Measurements from ENCODE around the gene PRSS33.

Gene PRSS33

DNA sequence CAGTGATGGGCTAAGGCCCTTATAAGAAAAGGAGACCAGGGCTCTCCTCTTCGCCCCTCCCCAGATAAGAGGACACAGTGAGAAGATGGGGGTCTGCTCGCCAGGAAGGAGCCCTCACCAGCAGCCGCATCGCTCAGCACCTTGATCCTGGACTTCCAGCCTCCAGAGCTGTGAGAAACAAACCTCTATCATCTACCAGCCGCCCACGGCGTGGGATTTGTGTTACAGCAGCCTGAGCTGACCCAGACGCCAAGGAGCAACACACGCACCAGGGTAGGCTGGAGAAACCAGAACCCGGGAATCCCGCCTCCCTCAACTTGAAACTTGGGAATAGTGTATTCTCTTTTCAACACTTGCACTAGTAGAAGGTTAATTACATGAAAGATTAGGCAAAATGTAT lies 38.5 kb upstream of the PRSS33 start:
- H3K79me2 ChIP-seq (ENCODE audit: control insufficient read depth, low read length): no peaks in the 10 kb centered on the region
- no peak overlapping the region for H3K27ac ChIP-seq (ENCODE audit: low read depth, low read length)
- H3K4me1 ChIP-seq (ENCODE audit: control insufficient read depth, low read length): no peaks in the 10 kb centered on the region
- H3K9me2 ChIP-seq (replicated peaks; ENCODE audit: control insufficient read depth, low read length): no peaks in the 10 kb centered on the region
- no peaks in the 10 kb centered on the region for H3F3A ChIP-seq (ENCODE audit: control insufficient read depth, insufficient read depth)
- no peaks in the 10 kb centered on the region for H3K27me3 ChIP-seq (ENCODE audit: control insufficient read depth, low read length)
- no peak overlapping the region for H3K4me3 ChIP-seq (ENCODE audit: low read length)
- no peaks in the 10 kb centered on the region for H4K20me1 ChIP-seq (ENCODE audit: control insufficient read depth, insufficient read depth, low read depth, low read length)
- no peak overlapping the region for H3K4me2 ChIP-seq (ENCODE audit: low read length)
- no peaks in the 10 kb centered on the region for H3K9me3 ChIP-seq (ENCODE audit: control insufficient read depth, insufficient read depth, low read length)
- H3K36me3 ChIP-seq (ENCODE audit: control insufficient read depth, low read length): no peaks in the 10 kb centered on the region
- TF ChIP-seq EZH2phosphoT487 (IDR thresholded peaks at IDR 0.05; ENCODE audit: borderline replicate concordance, low read length) (no peak), CTCF (IDR thresholded peaks at IDR 0.05; ENCODE audit: low read depth, low read length, poor library complexity, severe bottlenecking) (no peak)

DNA sequence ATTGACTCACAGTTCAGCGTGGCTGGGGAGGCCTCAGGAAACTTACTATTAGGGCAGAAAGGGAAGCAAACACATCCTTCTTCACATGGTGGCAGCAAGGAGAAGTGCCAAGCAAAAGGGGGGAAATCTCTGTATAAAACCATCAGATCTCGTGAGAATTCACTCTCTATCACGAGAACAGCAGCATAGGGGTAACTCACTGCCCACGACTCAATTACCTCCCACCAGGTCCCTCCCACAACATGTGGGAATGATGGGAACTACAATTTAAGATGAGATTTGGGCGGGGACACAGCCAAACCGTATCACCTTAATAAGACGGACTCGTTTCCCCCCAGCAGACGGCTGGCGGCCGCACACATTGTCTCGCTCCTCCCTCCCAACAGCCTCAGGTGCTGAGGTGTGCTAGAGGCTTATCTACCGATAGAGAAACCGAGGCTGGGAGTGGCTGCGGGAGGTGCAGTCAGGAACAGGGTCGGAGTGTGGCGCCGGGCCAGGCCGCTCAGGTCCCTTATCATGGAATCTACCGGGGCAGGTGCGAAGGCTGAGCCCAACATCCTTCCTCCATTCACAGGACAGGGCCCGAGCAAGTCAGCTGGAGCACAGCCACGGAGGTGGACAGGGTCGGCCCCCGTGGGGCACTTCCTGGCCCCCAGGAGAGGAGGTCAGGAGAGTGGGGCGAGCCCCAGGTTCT lies 37.8 kb upstream of the PRSS33 start:
- no peak for TF ChIP-seq CTCF (IDR thresholded peaks at IDR 0.05; ENCODE audit: low read depth, low read length, poor library complexity, severe bottlenecking)
- TF ChIP-seq EZH2phosphoT487 (IDR thresholded peaks at IDR 0.05; ENCODE audit: borderline replicate concordance, low read length): no peak
- H3K9me3 ChIP-seq (ENCODE audit: control insufficient read depth, insufficient read depth, low read length): no peaks in the 10 kb centered on the region
- H3K4me3 ChIP-seq (ENCODE audit: low read length): no peak overlapping the region
- H3K4me1 ChIP-seq (ENCODE audit: control insufficient read depth, low read length): no peaks in the 10 kb centered on the region
- no peak overlapping the region for H3K4me2 ChIP-seq (ENCODE audit: low read length)
- H3K27ac ChIP-seq (ENCODE audit: low read depth, low read length): no peak overlapping the region
- H4K20me1 ChIP-seq (ENCODE audit: control insufficient read depth, insufficient read depth, low read depth, low read length): no peaks in the 10 kb centered on the region
- H3K27me3 ChIP-seq (ENCODE audit: control insufficient read depth, low read length): no peaks in the 10 kb centered on the region
- H3K9me2 ChIP-seq (replicated peaks; ENCODE audit: control insufficient read depth, low read length): no peaks in the 10 kb centered on the region
- no peaks in the 10 kb centered on the region for H3K79me2 ChIP-seq (ENCODE audit: control insufficient read depth, low read length)
- no peaks in the 10 kb centered on the region for H3K36me3 ChIP-seq (ENCODE audit: control insufficient read depth, low read length)
- H3F3A ChIP-seq (ENCODE audit: control insufficient read depth, insufficient read depth): no peaks in the 10 kb centered on the region

- no peaks in the 10 kb centered on the region for H3K9me2 ChIP-seq (replicated peaks; ENCODE audit: control insufficient read depth, low read length)
- no peaks in the 10 kb centered on the region for H3K4me1 ChIP-seq (ENCODE audit: control insufficient read depth, low read length)
- H3K79me2 ChIP-seq (ENCODE audit: control insufficient read depth, low read length): no peaks in the 10 kb centered on the region
- no peak overlapping the region for H3K27ac ChIP-seq (ENCODE audit: low read depth, low read length)
- no peaks in the 10 kb centered on the region for H4K20me1 ChIP-seq (ENCODE audit: control insufficient read depth, insufficient read depth, low read depth, low read length)
- no peak for TF ChIP-seq EZH2phosphoT487 (IDR thresholded peaks at IDR 0.05; ENCODE audit: borderline replicate concordance, low read length)
- no peak for TF ChIP-seq CTCF (IDR thresholded peaks at IDR 0.05; ENCODE audit: low read depth, low read length, poor library complexity, severe bottlenecking)
- no peak overlapping the region for H3K4me3 ChIP-seq (ENCODE audit: low read length)
- no peaks in the 10 kb centered on the region for H3K9me3 ChIP-seq (ENCODE audit: control insufficient read depth, insufficient read depth, low read length)
- no peaks in the 10 kb centered on the region for H3K36me3 ChIP-seq (ENCODE audit: control insufficient read depth, low read length)
- no peak overlapping the region for H3K4me2 ChIP-seq (ENCODE audit: low read length)
- H3F3A ChIP-seq (ENCODE audit: control insufficient read depth, insufficient read depth): no peaks in the 10 kb centered on the region
- H3K27me3 ChIP-seq (ENCODE audit: control insufficient read depth, low read length): no peaks in the 10 kb centered on the region
Measured at GRCh38 chr16:2824626-2825025, 37.3 kb upstream of the PRSS33 start.

Measured in DOHH2 (cell line).